ENCODE measurements around the gene ELOB.

The ELOB gene

GRCh38 chr16:2771496-2772402 is 5.3 kb downstream of the ELOB start:
- H3K4me2 ChIP-seq (ENCODE audit: low read length) = no peak overlapping the region
- H3K27me3 ChIP-seq (ENCODE audit: control insufficient read depth, insufficient read depth, low read length) = no peaks in the 10 kb centered on the region
- no peak overlapping the region for H2AFZ ChIP-seq
- TF ChIP-seq, protein P1, sequence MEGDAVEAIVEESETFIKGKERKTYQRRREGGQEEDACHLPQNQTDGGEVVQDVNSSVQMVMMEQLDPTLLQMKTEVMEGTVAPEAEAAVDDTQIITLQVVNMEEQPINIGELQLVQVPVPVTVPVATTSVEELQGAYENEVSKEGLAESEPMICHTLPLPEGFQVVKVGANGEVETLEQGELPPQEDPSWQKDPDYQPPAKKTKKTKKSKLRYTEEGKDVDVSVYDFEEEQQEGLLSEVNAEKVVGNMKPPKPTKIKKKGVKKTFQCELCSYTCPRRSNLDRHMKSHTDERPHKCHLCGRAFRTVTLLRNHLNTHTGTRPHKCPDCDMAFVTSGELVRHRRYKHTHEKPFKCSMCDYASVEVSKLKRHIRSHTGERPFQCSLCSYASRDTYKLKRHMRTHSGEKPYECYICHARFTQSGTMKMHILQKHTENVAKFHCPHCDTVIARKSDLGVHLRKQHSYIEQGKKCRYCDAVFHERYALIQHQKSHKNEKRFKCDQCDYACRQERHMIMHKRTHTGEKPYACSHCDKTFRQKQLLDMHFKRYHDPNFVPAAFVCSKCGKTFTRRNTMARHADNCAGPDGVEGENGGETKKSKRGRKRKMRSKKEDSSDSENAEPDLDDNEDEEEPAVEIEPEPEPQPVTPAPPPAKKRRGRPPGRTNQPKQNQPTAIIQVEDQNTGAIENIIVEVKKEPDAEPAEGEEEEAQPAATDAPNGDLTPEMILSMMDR (IDR thresholded peaks at IDR 0.05) = no peak
- H3K27ac ChIP-seq = no peak overlapping the region
- no peaks in the 10 kb centered on the region for H3K9me3 ChIP-seq (ENCODE audit: control insufficient read depth, low read length)
- no peak overlapping the region for H3K9ac ChIP-seq
- no peaks in the 10 kb centered on the region for H3K36me3 ChIP-seq (ENCODE audit: control insufficient read depth, insufficient read depth, low read length)
- peaks cover 28% of the 10 kb centered on the region for H3K79me2 ChIP-seq
- no peaks in the 10 kb centered on the region for H3K4me1 ChIP-seq
- H3K4me3 ChIP-seq (ENCODE audit: low read depth, low read length) = no peak overlapping the region

DNA sequence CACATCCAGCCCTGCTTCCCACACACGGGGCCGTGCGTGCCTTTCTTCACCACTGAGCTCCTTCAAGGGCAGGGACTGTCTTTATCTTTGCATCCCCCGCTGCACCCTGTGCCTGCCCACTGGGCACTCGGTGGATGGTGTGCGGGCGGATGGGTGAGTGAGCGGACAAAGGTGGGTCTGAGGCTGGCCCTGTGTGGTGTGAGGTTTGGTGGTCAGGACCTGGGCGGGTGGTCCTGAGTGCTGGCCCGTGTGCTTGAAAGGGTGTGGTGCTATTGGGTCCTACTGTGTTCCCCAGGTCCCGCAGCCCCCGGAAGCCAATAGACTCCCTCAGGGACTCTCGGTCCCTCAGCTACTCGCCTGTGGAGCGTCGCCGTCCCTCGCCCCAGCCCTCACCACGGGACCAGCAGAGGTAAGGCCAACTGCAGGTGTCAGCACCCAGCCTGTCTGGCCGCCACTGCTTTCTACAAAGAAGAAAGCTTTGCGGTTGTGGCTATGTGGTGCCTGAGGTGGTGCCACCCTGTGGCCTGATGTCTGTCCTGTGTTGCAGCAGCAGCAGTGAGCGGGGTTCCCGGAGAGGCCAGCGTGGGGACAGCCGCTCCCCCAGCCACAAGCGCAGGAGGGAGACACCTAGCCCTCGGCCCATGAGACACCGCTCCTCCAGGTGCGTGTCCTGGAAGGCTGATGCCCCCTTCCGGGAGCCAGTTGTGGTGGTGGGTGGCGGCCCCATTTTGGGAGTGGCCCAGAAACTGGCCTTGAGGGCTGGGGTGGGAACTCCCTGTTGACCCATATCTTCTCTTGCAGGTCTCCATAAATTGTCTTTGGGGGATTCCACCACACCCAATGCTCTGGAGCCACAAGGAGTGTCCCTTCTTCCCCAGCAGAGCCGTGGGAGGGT is 6.8 kb downstream of the ELOB start:
- no peaks in the 10 kb centered on the region for H3K4me1 ChIP-seq
- TF ChIP-seq, protein P1 (IDR thresholded peaks at IDR 0.05) = no peak
- no peaks in the 10 kb centered on the region for H3K27me3 ChIP-seq (ENCODE audit: control insufficient read depth, insufficient read depth, low read length)
- no peak overlapping the region for H3K4me2 ChIP-seq (ENCODE audit: low read length)
- no peaks in the 10 kb centered on the region for H3K9me3 ChIP-seq (ENCODE audit: control insufficient read depth, low read length)
- peaks cover 32% of the 10 kb centered on the region for H3K79me2 ChIP-seq
- no peak overlapping the region for H3K4me3 ChIP-seq (ENCODE audit: low read depth, low read length)
- H3K9ac ChIP-seq = no peak overlapping the region
- H2AFZ ChIP-seq = no peak overlapping the region
- no peaks in the 10 kb centered on the region for H3K36me3 ChIP-seq (ENCODE audit: control insufficient read depth, insufficient read depth, low read length)
- no peak overlapping the region for H3K27ac ChIP-seq

DNA sequence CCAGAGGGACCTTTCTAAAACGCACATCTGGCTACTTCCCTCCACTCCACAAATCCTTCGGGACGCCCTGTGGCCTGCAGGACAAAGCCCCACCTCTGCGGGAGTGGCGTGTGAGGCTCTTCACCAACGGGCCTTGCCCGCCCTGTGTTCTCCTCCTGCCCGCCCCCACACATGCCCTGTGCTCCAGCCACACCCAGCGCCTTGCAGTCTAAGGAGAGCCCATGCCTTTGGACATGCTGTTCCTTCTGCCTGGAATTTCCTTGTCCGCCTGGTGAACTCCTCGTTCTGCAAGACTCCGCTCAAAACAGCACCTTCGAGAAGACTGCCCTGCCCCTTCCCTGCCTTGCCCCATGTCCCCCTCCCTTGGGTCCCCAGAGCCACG is 7.4 kb downstream of the ELOB start:
- TF ChIP-seq, protein P1 (IDR thresholded peaks at IDR 0.05) = no peak
- Histone ChIP-seq H3K36me3 (ENCODE audit: control insufficient read depth, insufficient read depth, low read length) (no peaks in the 10 kb centered on the region), H3K4me2 (ENCODE audit: low read length) (no peak overlapping the region), H2AFZ (no peak overlapping the region), H3K79me2 (peaks cover 39% of the 10 kb centered on the region), H3K27me3 (ENCODE audit: control insufficient read depth, insufficient read depth, low read length) (no peaks in the 10 kb centered on the region), H3K4me3 (ENCODE audit: low read depth, low read length) (no peak overlapping the region), H3K4me1 (no peaks in the 10 kb centered on the region), H3K27ac (no peak overlapping the region), H3K9ac (no peak overlapping the region), H3K9me3 (ENCODE audit: control insufficient read depth, low read length) (no peaks in the 10 kb centered on the region)

DNA sequence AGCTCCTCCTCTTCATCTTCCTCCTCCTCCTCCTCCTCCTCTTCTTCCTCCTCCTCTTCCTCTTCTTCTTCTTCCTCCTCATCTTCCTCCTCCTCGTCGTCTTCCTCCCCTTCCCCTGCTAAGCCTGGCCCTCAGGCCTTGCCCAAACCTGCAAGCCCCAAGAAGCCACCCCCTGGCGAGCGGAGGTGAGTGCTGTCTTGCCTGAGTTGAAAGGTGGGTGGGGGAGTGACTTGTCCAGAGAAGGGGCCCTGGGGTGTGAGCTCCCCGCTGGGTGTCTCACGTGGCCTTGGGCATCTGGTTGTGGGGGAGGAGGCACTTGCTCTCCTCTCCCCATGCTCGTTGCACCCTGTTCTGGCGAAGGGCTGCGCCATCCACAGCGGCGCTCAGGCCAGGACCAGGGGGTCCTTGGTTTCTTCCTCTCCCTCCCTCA is 8.0 kb downstream of the ELOB start:
- Histone ChIP-seq H2AFZ (no peak overlapping the region), H3K79me2 (peaks cover 44% of the 10 kb centered on the region), H3K4me3 (ENCODE audit: low read depth, low read length) (no peak overlapping the region), H3K27ac (no peak overlapping the region), H3K27me3 (ENCODE audit: control insufficient read depth, insufficient read depth, low read length) (no peaks in the 10 kb centered on the region), H3K9me3 (ENCODE audit: control insufficient read depth, low read length) (no peaks in the 10 kb centered on the region), H3K4me1 (no peaks in the 10 kb centered on the region), H3K9ac (no peak overlapping the region), H3K4me2 (ENCODE audit: low read length) (no peak overlapping the region), H3K36me3 (ENCODE audit: control insufficient read depth, insufficient read depth, low read length) (no peaks in the 10 kb centered on the region)
- TF ChIP-seq, protein P1 (IDR thresholded peaks at IDR 0.05) = no peak

Data from parathyroid adenoma (tissue), 2 donors.